Choroid plexus epithelial cell (primary cell): ENCODE results near the gene SF3A2.

Experiments
- DNase-seq: peaks from one replicate; pipeline ENCODE4 v3.0.0-alpha.2; 2010; ENCODE audit warnings: low read depth
- H3K4me3 ChIP-seq: 2 replicates; pipeline ENCODE4 v1.5.1; 2011; ENCODE audit warnings: low read depth, mild to moderate bottlenecking, control low read depth, low read length, moderate library complexity
- TF ChIP-seq, protein P1 (sequence below): conservative IDR thresholded peaks from 2 replicates; pipeline ENCODE4 v1.5.1; 2011; ENCODE audit warnings: low read depth, mild to moderate bottlenecking, control low read depth, inconsistent platforms, low read length, moderate library complexity

The SF3A2 gene

GRCh38 chr19:2192862-2193261 lies 43.8 kb upstream of the SF3A2 start:
- TF ChIP-seq, protein P1, sequence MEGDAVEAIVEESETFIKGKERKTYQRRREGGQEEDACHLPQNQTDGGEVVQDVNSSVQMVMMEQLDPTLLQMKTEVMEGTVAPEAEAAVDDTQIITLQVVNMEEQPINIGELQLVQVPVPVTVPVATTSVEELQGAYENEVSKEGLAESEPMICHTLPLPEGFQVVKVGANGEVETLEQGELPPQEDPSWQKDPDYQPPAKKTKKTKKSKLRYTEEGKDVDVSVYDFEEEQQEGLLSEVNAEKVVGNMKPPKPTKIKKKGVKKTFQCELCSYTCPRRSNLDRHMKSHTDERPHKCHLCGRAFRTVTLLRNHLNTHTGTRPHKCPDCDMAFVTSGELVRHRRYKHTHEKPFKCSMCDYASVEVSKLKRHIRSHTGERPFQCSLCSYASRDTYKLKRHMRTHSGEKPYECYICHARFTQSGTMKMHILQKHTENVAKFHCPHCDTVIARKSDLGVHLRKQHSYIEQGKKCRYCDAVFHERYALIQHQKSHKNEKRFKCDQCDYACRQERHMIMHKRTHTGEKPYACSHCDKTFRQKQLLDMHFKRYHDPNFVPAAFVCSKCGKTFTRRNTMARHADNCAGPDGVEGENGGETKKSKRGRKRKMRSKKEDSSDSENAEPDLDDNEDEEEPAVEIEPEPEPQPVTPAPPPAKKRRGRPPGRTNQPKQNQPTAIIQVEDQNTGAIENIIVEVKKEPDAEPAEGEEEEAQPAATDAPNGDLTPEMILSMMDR, result no peak
- no peak for DNase-seq
- no peak overlapping the region for H3K4me3 ChIP-seq

- no peak for DNase-seq
- TF ChIP-seq, protein P1, result no peak
These were observed 42.8 kb upstream of the SF3A2 start for GRCh38 chr19:2193807-2194206.

DNA sequence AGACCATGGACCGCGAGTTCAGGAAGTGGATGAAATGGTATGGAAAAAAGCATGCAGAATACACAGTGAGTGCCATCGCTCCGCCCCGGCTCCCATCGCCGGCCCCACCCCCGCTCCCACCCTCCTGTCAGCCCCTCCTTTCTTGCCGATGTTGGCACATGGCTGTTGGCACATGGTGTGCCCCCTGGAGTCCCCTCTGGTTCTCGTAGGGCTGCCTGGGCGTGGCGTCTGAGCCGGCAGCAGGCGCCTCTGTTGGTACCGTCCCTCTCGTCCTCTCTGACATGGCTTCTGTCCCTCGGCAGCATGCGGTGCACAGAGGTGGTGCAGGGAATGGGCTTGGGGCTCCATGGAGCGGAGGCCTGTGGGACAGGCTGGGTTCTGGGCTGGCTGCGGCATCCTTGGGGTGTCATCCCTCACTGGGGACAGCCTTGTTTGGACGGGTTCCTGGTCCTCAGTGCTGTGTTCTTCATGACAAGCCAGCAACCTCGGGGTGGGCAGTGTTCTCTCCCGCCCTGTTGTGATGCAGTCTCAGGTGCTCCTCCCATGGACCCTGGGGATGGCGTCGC lies 42.0 kb upstream of the SF3A2 start:
- TF ChIP-seq, protein P1, result no peak
- H3K4me3 ChIP-seq, result no peak overlapping the region
- no peak for DNase-seq

More at GRCh38 chr19:2193807-2194206, 42.8 kb upstream of the SF3A2 start:
- H3K4me3 ChIP-seq, result no peak overlapping the region

GRCh38 chr19:2195361-2195760 lies 41.3 kb upstream of the SF3A2 start:
- DNase-seq, result no peak
- no peak overlapping the region for H3K4me3 ChIP-seq
- TF ChIP-seq, protein P1, result no peak

DNA sequence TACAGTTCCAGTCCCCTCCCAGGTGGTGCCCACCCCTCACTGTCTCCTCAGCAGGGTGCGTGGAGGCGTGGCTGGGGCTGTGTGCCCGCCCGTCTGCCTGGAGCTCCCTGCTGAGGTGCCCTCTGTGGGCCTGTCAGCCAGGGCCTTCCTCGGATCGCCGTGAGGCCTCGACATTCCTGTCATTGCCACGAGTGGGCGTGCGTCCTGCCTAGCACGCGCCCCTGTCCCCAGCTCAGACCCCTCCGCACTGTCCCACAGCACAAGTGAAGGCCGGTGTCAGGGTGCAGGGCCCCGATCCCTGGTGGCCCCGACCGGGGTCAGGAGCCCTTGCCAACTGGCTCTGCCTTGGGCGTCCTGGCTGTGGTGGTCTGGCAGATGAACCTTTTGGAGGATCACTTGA lies 40.7 kb upstream of the SF3A2 start:
- TF ChIP-seq, protein P1, result no peak
- DNase-seq, result no peak
- no peak overlapping the region for H3K4me3 ChIP-seq

- DNase-seq, result no peak
- no peak overlapping the region for H3K4me3 ChIP-seq
- TF ChIP-seq, protein P1, result no peak
These were observed 39.4 kb upstream of the SF3A2 start for GRCh38 chr19:2197270-2197669.

DNA sequence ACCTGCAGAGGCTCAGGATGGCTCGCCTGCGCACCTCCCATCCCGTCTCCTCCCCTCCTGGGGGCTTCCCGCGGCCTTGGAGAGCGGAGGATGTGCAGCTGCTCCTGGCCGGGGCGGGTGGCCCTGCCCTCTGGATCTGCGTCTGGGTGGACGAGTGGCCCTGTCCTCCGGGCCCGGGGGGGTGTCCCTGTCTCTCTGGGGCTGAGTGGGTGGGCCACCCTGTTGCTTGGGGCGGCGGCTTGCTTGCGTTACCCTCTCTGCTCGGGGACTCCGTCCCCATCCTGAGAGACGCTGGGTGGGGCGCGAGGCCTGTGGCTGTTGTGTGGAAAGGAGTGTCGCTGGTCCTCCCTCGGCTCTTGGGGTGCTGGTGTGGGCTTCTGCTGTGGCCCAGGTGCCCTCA lies 38.3 kb upstream of the SF3A2 start:
- no peak for DNase-seq
- no peak overlapping the region for H3K4me3 ChIP-seq
- TF ChIP-seq, protein P1, result no peak
